H9 (cell line): ENCODE results near the gene TFR2. TPM values are rescaled to one million over a fixed set of nuclear protein-coding genes. Genes with fewer than 3 reads are reported as not detected.

ENCODE experiments used
- DNase-seq: peaks from one replicate; pipeline ENCODE4 v3.0.0-alpha.2; 2017
- H2AFZ ChIP-seq: one replicate; pipeline ENCODE4 v1.6.1; 2013; ENCODE audit warnings: mild to moderate bottlenecking, low read length, control low read depth, moderate library complexity
- H2AK5ac ChIP-seq: 2 replicates; pipeline ENCODE4 v1.6.1; 2013; ENCODE audit warnings: low read length, control low read depth, mixed read lengths; ENCODE audit not compliant: insufficient read length
- H2BK120ac ChIP-seq: one replicate; pipeline ENCODE4 v1.6.1; 2013; ENCODE audit warnings: low read depth, mild to moderate bottlenecking, low read length, control low read depth, inconsistent platforms; ENCODE audit not compliant: poor library complexity, severe bottlenecking
- H2BK12ac ChIP-seq: 2 replicates; pipeline ENCODE4 v1.6.1; 2013; ENCODE audit warnings: low read length, control low read depth, mixed read lengths, low read depth; ENCODE audit not compliant: insufficient read length
- H2BK15ac ChIP-seq: 2 replicates; pipeline ENCODE4 v1.6.1; 2013; ENCODE audit warnings: low read depth, low read length, control low read depth
- H2BK20ac ChIP-seq: one replicate; pipeline ENCODE4 v1.6.1; 2013; ENCODE audit warnings: low read depth, mild to moderate bottlenecking, low read length, control low read depth, inconsistent platforms; ENCODE audit not compliant: poor library complexity, severe bottlenecking
- H2BK5ac ChIP-seq: 2 replicates; pipeline ENCODE4 v1.6.1; 2013; ENCODE audit warnings: low read length, control low read depth, mixed read lengths; ENCODE audit not compliant: insufficient read length
- H3K14ac ChIP-seq: 2 replicates; pipeline ENCODE4 v1.6.1; 2013; ENCODE audit warnings: low read length, control low read depth; ENCODE audit not compliant: insufficient read depth
- H3K18ac ChIP-seq: 2 replicates; pipeline ENCODE4 v1.6.1; 2013; ENCODE audit warnings: low read depth, mild to moderate bottlenecking, mixed read lengths, low read length, control low read depth; ENCODE audit not compliant: insufficient read length
- H3K23ac ChIP-seq: 2 replicates; pipeline ENCODE4 v1.6.1; 2013; ENCODE audit warnings: low read length, control low read depth, mixed read lengths, low read depth; ENCODE audit not compliant: insufficient read length
- H3K23me2 ChIP-seq: 2 replicates; pipeline ENCODE4 v1.6.1; 2013; ENCODE audit warnings: low read depth, mild to moderate bottlenecking, mixed read lengths, low read length, control low read depth; ENCODE audit not compliant: insufficient read length, poor library complexity, severe bottlenecking
- H3K27ac ChIP-seq: 2 replicates; pipeline ENCODE4 v1.5.1; 2013; ENCODE audit warnings: low read length, control low read depth, mixed read lengths, low read depth; ENCODE audit not compliant: insufficient read length
- H3K27me3 ChIP-seq: 2 replicates; pipeline ENCODE4 v1.6.1; 2013; ENCODE audit warnings: low read length, control low read depth, inconsistent platforms; ENCODE audit not compliant: insufficient read depth
- H3K4ac ChIP-seq: 2 replicates; pipeline ENCODE4 v1.6.1; 2013; ENCODE audit warnings: low read depth, mild to moderate bottlenecking, control low read depth, inconsistent platforms, low read length, moderate library complexity
- H3K4me1 ChIP-seq: 2 replicates; pipeline ENCODE4 v1.6.1; 2013; ENCODE audit warnings: low read length, control low read depth, inconsistent platforms; ENCODE audit not compliant: insufficient read depth
- H3K4me2 ChIP-seq: 2 replicates; pipeline ENCODE4 v1.6.1; 2013; ENCODE audit warnings: low read length, control low read depth, mixed read lengths; ENCODE audit not compliant: insufficient read length, insufficient read depth
- H3K56ac ChIP-seq: 2 replicates; pipeline ENCODE4 v1.6.1; 2013; ENCODE audit warnings: low read depth, mild to moderate bottlenecking, mixed read lengths, low read length, control low read depth; ENCODE audit not compliant: insufficient read length
- H3K79me1 ChIP-seq: 2 replicates; pipeline ENCODE4 v1.6.1; 2013; ENCODE audit warnings: low read depth, mild to moderate bottlenecking, moderate library complexity, low read length, control low read depth, inconsistent platforms; ENCODE audit not compliant: insufficient read depth, poor library complexity, severe bottlenecking
- H3K79me2 ChIP-seq: 2 replicates; pipeline ENCODE4 v1.6.1; 2013; ENCODE audit warnings: low read length, control low read depth, inconsistent platforms; ENCODE audit not compliant: insufficient read depth
- H3K9ac ChIP-seq: 2 replicates; pipeline ENCODE4 v1.6.1; 2013; ENCODE audit warnings: low read length, control low read depth, mixed read lengths; ENCODE audit not compliant: insufficient read length; ENCODE audit errors: extremely low read depth
- H3K9me3 ChIP-seq: one replicate; pipeline ENCODE4 v1.6.1; 2013; ENCODE audit warnings: low read depth, low read length, inconsistent platforms; ENCODE audit not compliant: control insufficient read depth
- H3T11ph ChIP-seq: one replicate; pipeline ENCODE4 v1.6.1; 2013; ENCODE audit warnings: mild to moderate bottlenecking, low read length, control low read depth, inconsistent platforms
- H4K20me1 ChIP-seq: one replicate; pipeline ENCODE4 v1.6.1; 2013; ENCODE audit not compliant: control insufficient read depth, insufficient read length, insufficient read depth
- H4K5ac ChIP-seq: 2 replicates; pipeline ENCODE4 v1.6.1; 2013; ENCODE audit warnings: low read depth, mild to moderate bottlenecking, mixed read lengths, low read length, control low read depth; ENCODE audit not compliant: insufficient read length
- H4K8ac ChIP-seq: replicated peaks from 2 replicates; pipeline ENCODE4 v1.6.1; 2013; ENCODE audit warnings: low read length, control low read depth, mixed read lengths, low read depth; ENCODE audit not compliant: insufficient read length
- H4K91ac ChIP-seq: 2 replicates; pipeline ENCODE4 v1.6.1; 2013; ENCODE audit warnings: low read depth, mild to moderate bottlenecking, moderate library complexity, mixed read lengths, low read length, control low read depth; ENCODE audit not compliant: insufficient read length
- H3K27ac Mint-ChIP-seq, 3 experiments: 2 replicates in 2 of 3; 3 replicates in 1 of 3; pipeline ENCODE4 v1.8.0; 2020 to 2021; ENCODE audit warnings: mixed read lengths in 3 of 3, mild to moderate bottlenecking in 1 of 3, moderate library complexity in 1 of 3
- H3K27me3 Mint-ChIP-seq: 2 replicates; pipeline ENCODE4 v1.8.0; 2021; ENCODE audit warnings: low read depth, mild to moderate bottlenecking, moderate library complexity, mixed read lengths
- H3K36me3 Mint-ChIP-seq, 3 experiments: 2 replicates in 2 of 3; 3 replicates in 1 of 3; pipeline ENCODE4 v1.8.0; 2020 to 2021; ENCODE audit warnings: low read depth in 3 of 3, mixed read lengths in 3 of 3; ENCODE audit not compliant: insufficient read depth in 1 of 3
- H3K4me1 Mint-ChIP-seq, 2 experiments: 2 replicates each; pipeline ENCODE4 v1.8.0; 2020; ENCODE audit warnings: mixed read lengths in 2 of 2
- H3K4me3 Mint-ChIP-seq, 2 experiments: 2 replicates in 1 of 2; 3 replicates in 1 of 2; pipeline ENCODE4 v1.8.0; 2020 to 2021; ENCODE audit warnings: mild to moderate bottlenecking in 2 of 2, mixed read lengths in 2 of 2, moderate library complexity in 1 of 2
- H3K9me3 Mint-ChIP-seq, 2 experiments: 2 replicates in 1 of 2; 3 replicates in 1 of 2; pipeline ENCODE4 v1.8.0; 2020; ENCODE audit warnings: mild to moderate bottlenecking in 2 of 2, mixed read lengths in 2 of 2, moderate library complexity in 1 of 2
- WGBS: extraction: QIAGEN DNeasy Blood & Tissue Kit; methylation state at CpG from one replicate; pipeline ENCODE4 v1.1.7; 2013; ENCODE audit warnings: missing lambda C conversion rate, low lambda C conversion rate, mixed read lengths; ENCODE audit not compliant: insufficient read length; ENCODE audit errors: extremely low coverage; 5-methylcytosine and 5-hydroxymethylcytosine counted together
- total RNA-seq: library from RNA; stranded (reverse); gene quantifications from 2 replicates; pipeline ENCODE4 v1.2.1, GENCODE V29; 2021
- TF ChIP-seq, protein P1 (sequence below): fragments of 200-600 bp; sonication (generic); conservative IDR thresholded peaks from 3 replicates; pipeline ENCODE4 v1.8.0; 2021; ENCODE audit warnings: antibody characterized with exemption, mild to moderate bottlenecking

TFR2 gene
- total RNA-seq, 1 experiment from 2014 or later, result 2.3 TPM

DNA sequence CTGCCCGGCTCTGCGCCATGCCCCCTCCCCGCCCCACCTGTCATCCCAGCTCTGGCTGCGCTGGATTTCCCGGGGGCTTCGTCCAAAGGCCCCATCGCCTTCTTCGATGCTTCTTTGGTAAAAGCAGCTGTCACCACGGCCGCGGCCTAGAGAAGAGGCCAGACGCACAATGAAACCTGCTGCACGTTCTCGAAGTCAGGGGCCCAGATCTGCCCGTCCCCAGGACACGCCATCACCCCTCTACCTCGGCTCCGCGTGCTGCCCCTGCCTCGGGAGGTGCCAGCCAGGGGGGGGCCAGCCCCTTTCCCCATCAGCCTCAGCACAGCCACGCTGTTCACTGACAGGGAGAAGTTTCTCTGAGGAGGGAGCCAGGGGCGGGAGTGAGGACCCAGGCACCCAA, 45.9 kb upstream of the TFR2 start:
- TF ChIP-seq, protein P1, sequence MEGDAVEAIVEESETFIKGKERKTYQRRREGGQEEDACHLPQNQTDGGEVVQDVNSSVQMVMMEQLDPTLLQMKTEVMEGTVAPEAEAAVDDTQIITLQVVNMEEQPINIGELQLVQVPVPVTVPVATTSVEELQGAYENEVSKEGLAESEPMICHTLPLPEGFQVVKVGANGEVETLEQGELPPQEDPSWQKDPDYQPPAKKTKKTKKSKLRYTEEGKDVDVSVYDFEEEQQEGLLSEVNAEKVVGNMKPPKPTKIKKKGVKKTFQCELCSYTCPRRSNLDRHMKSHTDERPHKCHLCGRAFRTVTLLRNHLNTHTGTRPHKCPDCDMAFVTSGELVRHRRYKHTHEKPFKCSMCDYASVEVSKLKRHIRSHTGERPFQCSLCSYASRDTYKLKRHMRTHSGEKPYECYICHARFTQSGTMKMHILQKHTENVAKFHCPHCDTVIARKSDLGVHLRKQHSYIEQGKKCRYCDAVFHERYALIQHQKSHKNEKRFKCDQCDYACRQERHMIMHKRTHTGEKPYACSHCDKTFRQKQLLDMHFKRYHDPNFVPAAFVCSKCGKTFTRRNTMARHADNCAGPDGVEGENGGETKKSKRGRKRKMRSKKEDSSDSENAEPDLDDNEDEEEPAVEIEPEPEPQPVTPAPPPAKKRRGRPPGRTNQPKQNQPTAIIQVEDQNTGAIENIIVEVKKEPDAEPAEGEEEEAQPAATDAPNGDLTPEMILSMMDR, result no peak
- no peak overlapping the region for H3K56ac ChIP-seq
- H2BK12ac ChIP-seq, result no peak overlapping the region
- H3K4me2 ChIP-seq, result no peak overlapping the region
- Mint-ChIP-seq H3K27ac (no peak overlapping the region), H3K4me1 (peaks cover 15 to 20% of the 10 kb centered on the region in 2 experiments), H3K27me3 (no peaks in the 10 kb centered on the region), H3K9me3 (no peaks in the 10 kb centered on the region), H3K36me3 (peaks cover 32 to 70% (median 64%) of the 10 kb centered on the region in 3 experiments), H3K4me3 (no peak overlapping the region)
- H3K23me2 ChIP-seq, result peaks cover 1% of the 10 kb centered on the region
- peaks cover 5% of the 10 kb centered on the region for H3K79me1 ChIP-seq
- H4K5ac ChIP-seq, result no peak overlapping the region
- no peaks in the 10 kb centered on the region for H4K20me1 ChIP-seq
- peaks cover 19% of the 10 kb centered on the region; the same call in 1 of the 2 replicates for H3K79me2 ChIP-seq
- H3K27me3 ChIP-seq, result no peaks in the 10 kb centered on the region
- WGBS, result no CpG with 5 or more reads among the region's 22 CpGs
- no peak overlapping the region for H3K4ac ChIP-seq
- no peak overlapping the region for H2BK120ac ChIP-seq
- H3K4me1 ChIP-seq, result 0 out of 2 replicates have a peak, but pooled peaks cover 1% of the 10 kb centered on the region
- H3K9ac ChIP-seq, result no peak overlapping the region
- no peak for DNase-seq
- no peak overlapping the region for H2AK5ac ChIP-seq
- no peak overlapping the region for H2BK5ac ChIP-seq
- H3K18ac ChIP-seq, result no peak overlapping the region
- no peak overlapping the region for H2BK15ac ChIP-seq
- no peak overlapping the region for H3K23ac ChIP-seq
- no peak overlapping the region for H3T11ph ChIP-seq
- H3K14ac ChIP-seq, result no peak overlapping the region
- no peak overlapping the region for H4K91ac ChIP-seq
- H2BK20ac ChIP-seq, result no peak overlapping the region
- no peak overlapping the region for H2AFZ ChIP-seq
- H3K27ac ChIP-seq, result no peak overlapping the region
- H4K8ac ChIP-seq, result no peak overlapping the region
- no peaks in the 10 kb centered on the region for H3K9me3 ChIP-seq
